HG02623 (cell line): ENCODE measurements around the gene SH3PXD2B.
A peak's percentile ranks its signal among the peaks of the same experiment; 100 is the strongest.
"Not testable (repeated sequence)": the region's sequence is repeated elsewhere in the genome, so short reads cannot be mapped to it uniquely, and the experiment has no call there.

ENCODE experiments used
- ATAC-seq: cut with Tn5 transposase; IDR thresholded peaks from one replicate; pipeline ENCODE4 v1.9.1; 2021; ENCODE audit warnings: moderate library complexity; ENCODE audit not compliant: unreplicated experiment

The SH3PXD2B gene

DNA sequence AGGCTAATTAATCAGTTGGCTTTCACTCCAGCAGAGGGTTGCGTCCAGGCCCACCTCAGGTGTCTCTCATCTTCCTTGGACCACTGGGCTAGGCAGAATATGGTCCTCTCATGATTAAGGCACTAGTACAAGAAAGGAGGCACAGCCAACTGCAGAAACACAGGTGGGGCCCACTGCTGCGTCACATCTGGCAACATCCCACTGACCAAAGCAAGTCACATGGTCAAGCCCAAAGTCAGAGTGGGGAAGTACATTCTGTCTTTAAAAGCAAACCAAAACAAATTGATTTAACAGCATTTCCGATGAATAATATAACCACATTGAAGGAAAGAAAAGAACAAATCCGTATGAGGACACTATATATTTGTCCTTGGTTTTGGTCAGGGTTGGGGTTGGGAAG is 142.7 kb downstream of the SH3PXD2B start:
- no peak for ATAC-seq

DNA sequence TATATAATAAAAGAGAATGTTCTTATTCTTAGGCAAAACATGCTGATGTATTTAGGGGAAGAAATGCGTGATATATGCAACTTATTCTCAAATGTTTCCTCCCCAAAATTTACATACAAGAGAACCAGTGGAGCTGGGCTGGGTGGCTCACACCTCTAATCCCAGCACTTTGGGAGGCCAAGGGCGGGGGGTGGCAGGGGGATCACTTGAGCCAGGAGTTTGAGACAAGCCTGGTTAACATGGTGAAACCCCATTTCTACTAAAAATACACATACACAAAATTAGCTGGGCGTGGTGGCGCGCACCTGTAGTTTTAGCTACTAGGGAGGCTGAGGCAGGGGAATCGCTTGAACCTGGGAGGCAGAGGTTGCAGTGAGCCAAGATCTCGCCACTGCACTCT is 143.3 kb downstream of the SH3PXD2B start:
- no peak for ATAC-seq

DNA sequence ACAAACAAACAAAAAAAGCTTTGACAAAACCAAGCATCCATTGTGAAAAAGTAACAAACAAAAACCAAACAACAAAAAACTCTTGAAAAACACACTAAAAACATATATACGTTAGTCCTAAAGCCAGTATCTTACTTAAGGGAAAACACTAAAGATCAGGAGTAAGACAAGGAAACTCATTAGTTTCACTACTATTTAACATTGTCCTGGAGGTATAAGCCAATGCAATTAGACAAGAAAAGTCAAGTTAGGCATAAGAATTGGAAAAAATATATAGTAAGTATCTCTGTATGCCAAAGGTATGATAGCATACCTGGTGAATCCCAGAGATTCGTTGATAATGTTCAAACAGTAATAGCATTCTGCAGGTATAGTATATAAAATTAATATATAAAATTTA is 148.9 kb downstream of the SH3PXD2B start:
- no peak for ATAC-seq

DNA sequence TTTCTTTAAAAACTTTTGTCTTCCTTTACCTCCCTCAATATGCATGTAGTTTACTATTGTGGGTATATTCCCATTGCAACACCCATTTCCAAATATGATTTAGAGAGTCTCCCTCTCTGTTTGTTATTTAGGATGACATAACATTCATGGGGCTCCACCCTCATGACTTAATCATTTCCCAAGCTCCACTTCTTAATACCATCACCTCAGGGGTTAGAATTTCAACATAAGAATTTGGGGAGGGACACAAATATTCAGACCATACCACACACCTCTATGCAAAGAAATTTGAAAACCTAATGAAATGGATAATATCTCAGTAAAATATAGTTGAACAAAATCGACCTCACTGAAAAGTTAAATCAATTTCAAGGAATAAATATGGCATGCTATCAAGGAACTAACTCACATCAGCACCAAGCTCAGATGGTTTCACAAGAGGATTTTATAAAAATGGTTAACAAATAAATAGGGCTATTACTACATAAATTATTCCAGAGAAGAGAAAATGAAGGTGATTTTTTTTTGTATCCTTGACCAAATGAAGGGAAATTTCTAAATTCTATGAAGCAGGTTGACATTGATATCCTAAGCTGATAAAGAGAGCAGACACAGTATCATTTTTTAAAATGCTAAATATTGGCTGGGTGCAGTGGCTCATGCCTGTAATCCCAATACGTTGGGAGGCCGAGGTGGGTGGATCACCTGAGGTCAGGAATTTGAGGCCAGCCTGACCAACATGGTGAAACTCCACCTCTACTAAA is 150.6 kb downstream of the SH3PXD2B start:
- no peak for ATAC-seq

DNA sequence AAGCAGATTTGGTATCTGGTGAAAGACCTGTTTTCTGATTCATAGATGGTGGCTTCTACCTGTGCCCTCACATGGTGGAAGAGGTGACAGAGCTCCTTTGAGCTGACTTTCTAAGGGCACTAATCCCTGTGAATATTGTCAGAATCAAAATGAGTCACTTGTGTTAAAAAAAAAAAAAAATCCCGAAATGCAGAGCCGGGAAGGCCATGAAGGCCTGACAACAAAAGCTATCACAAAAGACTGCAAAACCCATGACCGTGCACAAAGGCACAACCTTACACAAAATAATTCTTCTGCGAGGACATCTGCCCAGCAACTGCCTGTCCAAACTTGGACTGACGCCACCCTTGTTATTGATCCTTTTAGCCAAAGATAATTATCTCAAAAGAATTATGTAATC is 151.2 kb downstream of the SH3PXD2B start:
- no peak for ATAC-seq

DNA sequence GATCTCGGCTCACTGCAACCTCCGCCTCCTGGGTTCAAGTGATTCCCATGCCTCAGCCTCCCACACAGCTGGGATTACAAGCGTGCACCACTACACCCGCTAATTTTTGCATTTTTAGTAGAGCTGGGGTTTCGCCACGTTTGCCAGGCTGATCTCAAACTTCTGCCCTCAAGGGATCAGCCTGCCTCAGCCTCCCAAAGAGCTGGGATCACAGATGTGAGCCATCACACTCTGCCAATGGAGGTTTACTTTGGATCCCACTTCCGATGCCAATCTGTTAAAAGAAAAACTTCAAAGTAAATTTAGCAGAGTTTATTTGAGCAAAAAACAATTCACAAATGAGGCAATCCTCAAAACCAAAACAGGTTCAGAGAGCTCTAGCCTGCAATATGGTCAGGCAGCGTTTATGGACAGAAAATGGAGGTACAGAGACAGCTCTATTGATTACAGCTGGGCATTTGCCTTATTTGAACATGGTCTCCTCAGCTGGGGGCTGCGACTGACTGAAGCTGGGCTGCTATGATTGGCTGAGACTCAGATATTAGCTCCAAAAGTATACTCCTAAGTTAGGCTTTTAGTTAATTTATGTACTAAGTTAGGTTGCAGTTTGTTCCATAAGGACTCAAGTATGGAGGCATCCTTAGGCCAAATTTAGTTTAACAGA is 152.1 kb downstream of the SH3PXD2B start:
- ATAC-seq = no peak

DNA sequence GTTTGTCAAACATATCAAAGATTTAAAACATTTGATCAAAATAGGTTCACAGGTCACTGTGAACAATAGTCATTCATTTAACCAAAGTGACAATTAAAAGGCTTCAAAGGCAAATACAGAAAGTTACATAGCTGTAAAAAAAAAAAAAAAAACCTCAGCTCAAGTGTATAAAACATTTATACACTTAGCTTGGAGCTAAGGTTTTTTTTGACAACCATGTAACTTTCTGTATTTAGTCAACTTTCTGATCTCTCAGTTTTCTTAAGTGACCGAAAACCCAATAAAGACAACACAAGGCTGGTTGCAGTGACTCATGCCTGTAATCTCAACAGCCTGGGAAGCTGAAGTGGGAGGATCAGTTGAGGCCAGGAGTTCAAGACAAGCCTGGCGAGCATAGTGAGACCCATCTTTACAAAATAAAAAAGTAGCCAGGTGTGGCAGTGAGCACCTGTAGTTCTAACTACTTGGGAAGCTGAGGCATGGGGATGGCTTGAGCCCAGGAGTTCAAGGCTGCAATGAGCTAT is 154.3 kb downstream of the SH3PXD2B start:
- ATAC-seq = no peak

DNA sequence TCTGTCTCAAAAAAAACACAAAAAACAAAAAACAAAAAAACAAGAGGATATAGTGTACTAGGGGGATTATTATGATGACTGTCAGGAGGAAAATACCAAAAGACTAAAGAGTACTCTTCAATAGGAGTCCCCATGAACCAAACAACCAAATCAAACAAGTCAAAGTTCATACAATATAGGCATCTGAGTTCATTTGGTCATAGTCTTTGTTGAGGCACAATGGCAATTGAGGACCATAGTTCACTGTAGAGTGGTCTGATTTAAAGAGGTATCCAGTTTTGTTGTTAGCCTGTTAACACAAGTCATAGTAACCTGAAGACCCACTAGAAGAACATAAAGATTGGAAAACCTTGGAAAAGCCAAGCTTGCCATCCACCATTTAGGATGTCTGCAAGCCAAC is 159.5 kb downstream of the SH3PXD2B start:
- ATAC-seq = no peak

DNA sequence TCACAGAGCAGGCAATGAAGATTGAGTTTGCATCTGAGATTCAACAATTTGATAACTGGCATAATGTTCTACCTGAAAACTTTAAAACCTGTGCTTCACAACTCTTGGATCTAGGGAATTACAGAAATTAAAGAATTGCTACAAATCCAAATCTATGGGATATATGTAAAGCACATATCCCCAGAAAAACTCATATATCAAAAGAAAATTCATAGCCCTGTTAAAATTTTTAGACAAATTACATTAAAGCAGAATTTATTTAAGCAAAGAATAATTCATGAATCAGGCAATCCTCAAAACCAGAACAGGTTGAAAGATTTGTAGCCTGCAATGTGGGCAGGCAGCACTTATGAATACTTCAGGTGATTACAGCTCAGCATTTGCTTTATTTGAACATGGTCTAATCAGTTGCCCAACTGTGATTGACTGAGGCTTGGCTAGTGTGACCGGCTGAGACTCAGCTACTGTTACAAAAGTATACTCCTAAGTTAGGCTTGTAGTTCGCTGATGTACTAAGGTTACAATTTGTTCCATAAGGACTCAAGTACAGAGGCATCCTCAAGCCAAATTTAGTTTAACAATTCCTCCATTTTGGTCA is 160.5 kb downstream of the SH3PXD2B start:
- no peak for ATAC-seq

DNA sequence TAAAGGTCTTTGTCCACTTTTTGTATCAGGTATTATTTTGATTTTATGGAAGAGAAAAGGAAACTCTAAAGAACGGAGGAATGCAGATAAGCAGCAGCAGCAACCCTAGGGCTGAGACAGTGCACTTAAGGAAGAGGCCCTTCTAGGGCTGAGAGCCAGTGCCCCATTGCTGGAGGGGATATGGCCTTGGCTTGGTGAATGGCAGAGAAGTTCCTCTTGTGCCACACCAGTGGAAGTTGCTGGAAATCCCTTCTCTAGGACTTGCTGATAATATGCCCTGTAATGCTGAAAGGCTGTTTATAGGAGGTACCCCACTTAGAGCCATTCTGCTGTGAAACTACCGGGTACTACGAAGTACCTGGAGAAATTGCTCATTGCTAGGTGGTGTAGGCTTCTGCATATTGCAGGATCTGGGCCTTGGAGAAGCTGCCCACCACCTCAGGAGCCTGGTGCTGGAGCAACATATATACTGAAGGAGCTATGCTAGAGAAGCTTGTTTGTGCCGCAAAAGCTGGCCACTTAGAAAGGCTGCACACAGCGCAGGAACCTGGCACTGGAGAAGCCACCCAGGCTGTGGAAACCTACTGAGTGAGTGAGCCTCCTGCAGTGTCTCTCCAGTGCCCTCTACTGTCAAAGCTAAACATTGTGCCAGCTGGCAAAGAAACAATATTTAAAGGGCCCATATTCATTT is 161.1 kb downstream of the SH3PXD2B start:
- ATAC-seq = peak; percentile 96

DNA sequence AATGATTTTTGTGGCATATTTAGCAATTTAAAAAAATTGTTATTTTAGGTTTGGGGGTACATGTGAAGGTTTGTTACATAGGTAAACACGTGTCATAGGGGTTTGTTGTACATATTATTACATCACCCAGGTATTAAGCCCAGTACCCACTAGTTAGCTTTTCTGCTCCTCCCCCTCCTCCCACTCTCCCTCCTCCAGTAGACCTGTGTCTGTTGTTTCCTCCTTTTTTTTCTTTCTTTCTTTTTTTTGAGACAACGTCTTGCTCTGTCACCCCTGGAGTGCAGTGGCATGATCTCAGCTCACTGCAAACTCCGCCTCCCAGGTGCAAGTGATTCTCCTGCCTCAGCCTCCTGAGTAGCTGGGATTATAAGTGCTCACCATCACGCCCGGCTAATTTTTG is 162.5 kb downstream of the SH3PXD2B start:
- not testable (repeated sequence) for ATAC-seq

DNA sequence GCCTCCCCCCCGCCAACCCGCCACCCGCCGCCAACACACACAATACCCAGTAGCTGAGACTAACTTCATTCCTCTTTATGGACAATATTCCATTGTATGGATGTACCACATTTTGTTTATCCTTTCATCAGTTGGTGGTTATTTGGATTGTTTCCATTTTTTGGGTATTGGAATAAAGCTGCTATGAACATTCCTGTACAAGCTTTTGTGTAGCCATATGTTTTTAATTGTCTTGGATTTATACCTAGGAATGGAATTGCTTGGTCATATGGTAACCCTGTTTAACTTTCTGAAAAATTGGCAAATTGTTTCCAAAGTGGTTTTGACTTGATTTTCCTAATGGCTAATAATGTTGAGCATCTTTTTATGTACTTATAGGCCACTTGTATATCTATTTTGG is 165.9 kb downstream of the SH3PXD2B start:
- no peak for ATAC-seq

DNA sequence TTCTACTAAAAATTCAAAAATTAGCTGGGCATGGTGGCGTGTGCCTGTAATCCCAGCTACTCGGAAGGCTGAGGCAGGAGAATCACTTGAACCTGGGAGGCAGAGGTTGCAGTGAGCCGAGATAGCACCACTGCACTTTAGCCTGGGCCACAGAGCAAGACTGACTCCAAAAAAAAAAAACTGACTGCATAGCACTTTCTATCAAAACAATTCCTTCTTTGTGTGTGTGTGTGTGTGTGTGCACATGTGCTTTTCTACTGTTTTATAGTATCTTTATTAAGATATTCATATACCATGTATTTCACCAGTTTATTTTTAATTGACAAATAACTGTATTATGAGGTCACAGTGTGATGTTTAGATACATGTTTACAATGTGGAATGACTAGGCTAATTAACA is 167.2 kb downstream of the SH3PXD2B start:
- not testable (repeated sequence) for ATAC-seq

DNA sequence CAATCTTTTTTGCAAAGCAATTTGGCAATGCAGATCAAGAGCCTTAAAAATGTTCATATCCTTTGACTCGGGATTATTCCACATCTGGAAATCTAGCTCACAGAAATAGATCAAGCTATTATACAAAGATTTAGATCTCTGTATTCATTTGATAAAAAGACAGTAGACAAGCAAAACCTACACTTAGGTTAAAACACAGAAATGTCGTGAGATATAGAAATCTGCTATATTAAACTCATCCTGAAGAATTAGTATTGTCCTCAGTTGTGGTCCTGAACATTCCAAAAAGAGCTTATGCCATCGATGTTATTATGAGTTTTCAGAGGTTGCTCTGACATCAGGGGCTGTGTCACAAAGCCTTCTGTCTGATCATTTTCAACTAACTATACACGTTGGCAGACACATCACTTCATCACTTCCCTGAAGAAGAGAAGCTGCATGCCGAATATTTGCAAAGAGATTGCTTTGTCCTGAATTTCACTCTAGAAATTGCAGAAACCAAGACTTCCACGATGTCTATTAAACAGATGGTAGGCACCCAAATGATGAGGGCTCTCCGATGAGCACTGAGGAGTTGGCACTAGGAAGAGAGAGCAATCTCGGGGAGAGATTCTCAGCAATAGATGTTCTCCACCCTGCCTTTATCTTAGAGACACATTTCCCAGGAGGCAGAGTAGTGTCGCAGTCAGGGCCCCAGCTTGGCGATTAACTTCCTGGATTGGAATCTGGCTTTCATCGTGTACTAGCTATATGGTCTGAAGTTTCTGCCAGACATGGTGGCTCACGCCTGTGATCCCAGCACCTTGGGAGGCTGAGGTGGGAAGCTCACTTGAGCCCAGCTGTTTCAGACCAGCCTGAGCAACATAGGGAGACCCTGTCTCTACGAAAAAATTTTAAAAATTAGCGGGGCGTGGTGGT is 168.8 kb downstream of the SH3PXD2B start:
- ATAC-seq = no peak

DNA sequence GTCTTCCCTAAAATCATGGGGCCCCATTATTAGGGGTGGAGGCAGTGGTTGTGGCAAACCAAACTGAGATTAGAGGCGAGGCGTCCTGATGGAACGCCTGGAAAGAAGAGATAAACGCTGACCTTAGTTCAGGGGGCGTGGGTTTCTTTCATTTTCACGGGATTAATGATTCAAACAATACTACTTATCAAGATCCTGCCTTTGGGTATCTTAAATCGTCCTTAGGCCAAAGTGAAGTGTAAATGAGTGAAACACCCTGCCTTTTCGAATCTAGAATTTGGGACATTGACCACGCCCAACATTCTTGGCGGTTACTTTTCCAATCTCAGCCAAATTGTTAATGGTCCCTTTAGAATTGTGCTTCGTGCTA is 169.7 kb downstream of the SH3PXD2B start:
- no peak for ATAC-seq

DNA sequence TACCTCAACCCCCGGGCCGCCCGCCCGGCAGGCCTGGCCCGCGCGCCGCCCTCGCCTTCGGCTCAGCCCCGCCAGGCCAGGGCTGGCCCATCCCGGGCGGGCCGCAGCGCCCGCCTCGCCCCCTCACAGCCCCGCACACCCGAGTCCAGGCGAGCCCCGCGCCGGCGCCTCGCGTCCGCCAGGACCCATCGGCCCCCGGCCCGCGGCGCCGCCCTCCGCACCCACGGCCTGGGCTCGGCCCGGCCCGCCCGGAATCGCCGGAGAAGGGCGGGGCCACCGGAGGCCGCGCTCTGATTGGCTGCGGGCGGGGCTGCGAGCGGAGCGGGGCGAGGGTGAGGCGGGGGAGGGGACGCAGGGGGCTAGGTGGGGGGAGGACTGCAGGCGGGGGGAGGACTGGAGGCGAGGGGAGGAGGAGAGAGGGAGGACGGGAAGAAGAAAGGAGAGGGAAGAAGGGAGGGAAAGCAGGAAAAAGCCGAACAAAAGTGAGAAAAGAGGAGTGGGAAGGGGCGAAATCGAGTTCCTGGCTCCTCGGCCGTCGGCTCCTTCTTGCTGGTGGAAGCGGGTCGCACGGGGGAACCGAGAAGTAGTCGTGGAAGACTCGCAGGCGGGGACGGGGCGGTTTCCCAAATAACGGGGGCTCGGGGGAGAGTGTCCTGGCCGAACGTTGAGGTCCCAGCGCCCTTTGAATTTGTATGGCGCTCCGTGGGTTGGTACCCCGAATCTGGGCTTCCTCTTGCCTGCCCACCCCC is 170.3 kb downstream of the SH3PXD2B start:
- peak; percentile 83 for ATAC-seq

DNA sequence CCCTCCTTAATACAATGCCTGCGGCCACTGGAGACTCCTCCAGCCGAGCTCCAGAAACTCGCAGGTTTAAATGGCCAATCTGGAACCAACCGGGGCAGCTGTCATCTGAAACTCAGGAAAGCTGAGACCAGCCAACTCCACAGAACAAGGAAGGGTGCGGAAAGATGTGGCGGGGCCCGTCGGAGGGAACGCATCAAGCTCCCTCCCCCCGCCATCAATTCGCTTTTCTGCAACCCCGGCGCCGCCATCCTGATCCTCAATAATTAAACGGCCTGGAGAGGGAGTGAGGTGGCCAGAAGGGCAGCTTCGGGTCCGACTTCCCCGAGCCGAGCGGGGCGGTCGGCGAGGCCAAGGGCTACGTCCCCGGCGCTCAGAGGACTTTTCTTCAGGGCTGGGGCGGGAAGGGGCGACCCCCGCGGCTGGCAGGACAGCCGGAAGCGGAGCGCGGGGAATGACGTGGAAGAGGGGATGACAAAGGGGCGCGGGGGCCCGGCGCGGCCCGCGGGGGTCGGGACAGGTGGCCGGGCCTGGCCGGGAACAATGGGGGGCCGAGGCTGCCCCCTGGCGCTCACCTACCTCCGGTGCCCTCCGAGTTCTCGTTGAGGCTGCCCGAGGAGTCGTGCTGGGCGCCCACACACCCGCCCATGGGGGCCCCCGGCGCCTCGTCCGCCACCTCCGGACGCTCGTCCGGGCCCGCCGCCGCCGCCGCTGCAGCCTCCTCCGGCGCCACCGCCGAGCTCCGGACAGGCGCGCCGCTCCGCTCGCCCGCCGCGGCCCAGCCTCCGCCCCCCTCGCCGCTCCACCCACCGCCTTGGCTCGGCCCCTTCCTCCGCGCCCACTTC is 171.1 kb downstream of the SH3PXD2B start, which contains the start of gene UBTD2:
TSS of gene UBTD2 (minus strand) at position 745 of the 842 bp plus-strand sequence. CDS start at position 646, 99 bp downstream.
- peak; percentile 90 for ATAC-seq

DNA sequence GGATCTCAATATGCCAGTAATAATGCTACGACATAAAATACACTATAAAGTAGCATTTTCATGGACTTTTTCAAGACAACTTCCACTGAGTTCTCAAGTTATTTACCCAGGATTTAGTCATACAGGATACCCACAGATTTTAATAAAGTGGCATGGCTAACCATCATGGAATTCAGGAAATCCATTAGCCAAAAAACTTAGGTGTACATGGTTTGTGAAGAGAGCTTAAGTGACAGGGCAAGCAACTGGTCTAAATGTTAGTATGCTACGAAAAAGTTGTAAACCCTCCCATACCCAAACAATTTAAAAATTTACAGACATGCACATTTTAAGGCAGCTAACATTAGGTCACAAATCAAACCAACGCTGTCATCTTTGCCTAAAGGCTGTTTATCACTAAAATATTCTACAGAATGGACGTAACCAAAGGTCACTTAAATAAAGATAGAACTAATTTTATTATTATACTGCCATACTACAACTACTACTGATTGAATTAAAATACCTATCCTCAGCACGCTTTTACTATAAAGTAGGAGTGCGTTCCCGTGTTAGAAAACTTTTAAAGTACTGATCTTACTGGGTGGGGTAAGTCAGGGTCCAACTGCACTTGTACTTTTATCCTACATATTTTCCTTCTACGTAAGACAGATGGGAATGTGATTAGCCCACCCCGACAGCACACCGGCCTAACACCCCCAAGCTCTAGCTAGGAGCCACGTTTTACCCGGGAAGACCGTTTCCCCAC is 171.9 kb downstream of the SH3PXD2B start:
- no peak for ATAC-seq
